ENCODE data around the gene ECI2.

Gene ECI2

DNA sequence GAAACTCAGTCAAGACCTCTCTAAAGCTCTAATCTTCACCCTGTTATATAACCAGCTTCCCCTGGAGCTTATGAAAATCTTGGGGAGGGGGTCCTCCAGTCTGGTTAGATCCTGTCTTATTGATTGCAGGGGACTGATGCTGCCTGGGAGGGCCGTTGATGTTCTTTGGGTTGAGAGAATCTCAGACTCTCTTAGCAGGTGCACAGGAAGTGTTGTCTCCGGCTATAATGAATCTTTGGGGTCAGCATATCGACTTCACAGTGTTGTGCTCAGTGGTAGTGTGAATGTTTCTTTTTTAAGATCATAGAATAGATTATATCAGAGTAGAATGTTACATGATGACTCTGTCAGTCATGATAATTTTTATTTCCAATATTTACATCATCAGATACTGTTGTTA is 2.8 kb upstream of the ECI2 start:
- DNase-seq (ENCODE audit: low read depth), result no peak

DNA sequence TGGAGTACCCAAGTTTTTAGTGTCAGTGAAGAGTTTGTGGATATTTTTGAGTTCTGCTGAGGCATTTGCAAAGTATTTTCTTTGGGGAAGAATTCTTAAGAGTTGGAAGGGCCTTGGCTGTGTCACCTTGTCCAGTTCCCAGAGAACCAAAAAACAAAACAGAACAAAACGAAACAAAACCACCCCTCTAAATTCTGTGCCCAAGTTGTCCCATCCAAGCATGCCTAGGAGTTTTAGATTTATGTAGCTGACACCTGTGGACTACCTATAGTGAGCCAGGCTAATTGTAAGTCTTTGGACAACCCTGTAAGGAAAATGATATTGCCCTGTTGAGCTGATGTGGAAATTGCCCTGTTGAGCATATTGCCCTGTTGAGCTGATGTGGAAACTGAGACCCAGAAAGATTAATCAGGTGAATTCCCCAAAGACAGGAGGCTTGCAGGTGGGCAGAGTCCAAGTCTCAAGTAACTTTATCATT is 1.0 kb upstream of the ECI2 start:
- no peak for DNase-seq (ENCODE audit: low read depth)

DNA sequence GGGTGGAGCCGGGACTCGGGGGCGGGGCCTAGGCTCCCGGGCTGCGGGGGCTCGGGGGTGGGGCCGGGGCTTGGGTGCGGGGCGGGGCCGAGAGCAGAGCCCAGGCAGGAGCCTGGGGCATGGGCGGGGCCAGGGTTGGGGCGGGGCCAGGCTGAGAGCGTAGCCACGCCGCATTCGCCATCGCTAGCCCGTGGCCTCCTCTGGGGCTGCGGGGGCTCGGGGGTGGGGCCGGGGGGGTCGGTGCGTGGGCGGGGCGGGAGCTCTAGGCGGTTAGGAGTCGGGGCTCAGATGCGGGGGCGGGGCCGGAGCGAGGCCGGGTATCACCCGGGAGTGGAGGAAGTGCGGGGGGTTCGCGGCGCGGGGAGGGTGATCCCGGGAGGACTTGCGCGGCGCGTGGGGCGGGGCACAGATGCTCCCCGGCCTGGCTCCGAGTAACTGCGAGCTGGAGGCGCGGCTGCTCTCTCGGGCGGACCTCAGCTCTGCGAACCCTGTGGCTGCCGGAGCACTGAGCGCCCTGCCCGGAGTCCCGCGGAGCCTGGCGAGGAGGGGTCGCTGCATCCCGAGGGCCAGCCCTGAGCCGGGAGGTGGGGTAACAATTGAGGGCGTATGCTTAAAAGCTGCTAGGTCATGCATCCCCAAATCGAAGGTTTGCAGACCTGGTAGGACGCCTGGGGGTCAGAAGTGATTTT is 434 bp upstream of the ECI2 start:
- DNase-seq (ENCODE audit: low read depth), result peak; percentile 93

DNA sequence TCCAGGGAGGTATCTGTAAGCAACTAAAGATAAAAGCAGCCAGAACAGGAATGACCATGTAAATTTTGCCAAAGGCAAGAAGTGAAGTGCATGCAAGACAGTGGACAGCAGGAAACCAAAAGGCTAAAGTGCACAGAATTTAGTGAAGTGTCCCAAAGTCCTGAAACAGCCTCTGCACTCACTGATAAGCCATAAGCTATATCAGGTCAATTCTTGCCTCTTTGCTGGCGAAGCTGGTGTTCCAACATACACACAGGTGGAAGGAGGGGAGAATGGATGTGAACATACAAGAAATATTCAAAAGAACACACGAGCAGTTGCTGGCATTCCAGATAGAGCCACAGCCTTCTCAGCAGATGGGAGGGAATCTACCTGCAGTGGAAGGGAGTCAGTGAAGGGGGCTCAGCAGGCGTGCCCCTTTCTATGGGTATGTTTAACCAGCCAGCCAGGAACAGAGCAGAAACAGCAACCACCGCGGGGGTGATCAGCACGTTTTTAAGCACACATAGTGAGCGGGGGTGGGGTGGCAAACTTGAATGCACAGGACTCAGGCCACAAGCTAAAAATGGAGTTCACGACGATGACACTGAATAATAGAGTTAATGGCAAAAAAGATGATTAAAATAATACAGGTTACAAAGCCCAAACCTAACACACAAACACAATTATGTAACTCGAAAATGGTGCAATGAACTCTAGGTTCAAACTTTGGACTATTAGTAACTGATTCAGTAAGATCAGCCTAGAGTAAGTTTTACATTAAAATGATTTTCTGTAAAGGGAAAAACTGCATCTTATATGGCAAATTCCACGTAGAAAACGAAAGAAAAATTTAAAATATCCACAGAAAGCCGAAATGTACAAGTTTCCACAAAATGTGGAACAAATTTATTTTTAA is 1.2 kb downstream of the ECI2 start:
- DNase-seq (ENCODE audit: low read depth), result no peak

DNA sequence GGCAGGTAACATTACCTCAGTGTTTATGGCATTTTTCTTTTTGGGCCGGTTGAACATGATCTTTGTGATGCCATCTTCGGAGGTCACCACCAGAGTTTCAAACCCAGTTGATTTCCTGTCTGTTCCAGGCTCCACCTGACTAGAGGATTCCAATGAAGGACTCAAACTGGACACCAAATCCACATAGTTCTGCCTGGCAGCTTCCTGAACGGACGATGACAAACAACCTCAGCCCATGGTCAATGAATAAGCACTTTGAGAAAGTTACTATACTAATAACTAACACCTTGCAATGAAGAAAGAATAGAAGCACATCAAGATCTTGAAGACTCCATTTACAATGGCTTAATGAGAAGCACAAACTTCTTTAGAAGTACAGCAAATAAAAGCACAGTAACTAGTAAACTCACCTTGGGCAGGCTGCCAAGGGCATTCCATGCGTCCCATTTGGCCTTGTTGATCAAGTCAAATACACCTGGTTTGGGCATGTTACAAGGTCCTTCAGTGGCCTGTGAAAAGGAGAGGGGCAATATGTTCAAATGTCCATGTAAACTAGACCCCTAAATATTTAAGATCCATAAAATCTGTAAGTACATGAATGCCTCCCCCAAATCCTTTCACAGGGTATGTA is 4.9 kb downstream of the ECI2 start:
- no peak for DNase-seq (ENCODE audit: low read depth)

DNA sequence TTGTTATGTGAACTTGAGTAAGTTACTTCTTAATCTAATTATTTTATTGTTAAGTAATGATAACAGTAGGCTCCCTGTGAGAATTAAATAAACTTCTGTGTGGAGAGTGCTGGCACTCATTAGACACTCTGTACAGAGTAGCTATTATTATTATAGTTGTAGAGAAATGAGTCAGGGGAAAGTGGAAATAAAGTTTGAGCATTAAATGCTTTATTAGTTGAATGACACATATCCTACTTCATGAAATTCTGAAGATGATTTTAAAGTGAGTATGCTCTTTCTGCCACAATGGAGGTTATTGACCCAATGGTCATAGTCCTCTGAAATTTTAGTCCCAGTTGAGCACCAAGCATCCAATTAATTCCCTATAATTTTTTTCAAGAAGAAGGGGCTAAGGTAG is 5.9 kb downstream of the ECI2 start:
- no peak for DNase-seq (ENCODE audit: low read depth)

DNA sequence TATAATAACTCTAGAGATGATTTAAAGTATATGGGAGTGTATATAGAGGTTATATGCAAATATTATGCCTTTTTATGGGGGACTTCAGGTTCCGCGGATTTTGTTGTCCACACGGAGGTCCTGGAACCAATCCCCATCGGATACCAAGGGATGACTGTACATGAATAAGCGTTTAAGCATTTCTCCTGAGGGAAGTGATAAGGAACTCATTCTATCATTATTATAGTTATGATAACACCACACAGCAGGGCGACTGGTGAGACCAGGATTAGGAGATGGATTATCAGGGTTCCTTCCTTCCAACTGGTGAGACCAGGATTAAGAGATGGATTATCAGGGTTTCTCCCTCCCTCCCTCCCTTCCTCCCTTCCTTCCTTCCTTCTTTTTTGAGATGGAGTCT is 6.6 kb downstream of the ECI2 start:
- DNase-seq (ENCODE audit: low read depth), result peak; percentile 80

DNA sequence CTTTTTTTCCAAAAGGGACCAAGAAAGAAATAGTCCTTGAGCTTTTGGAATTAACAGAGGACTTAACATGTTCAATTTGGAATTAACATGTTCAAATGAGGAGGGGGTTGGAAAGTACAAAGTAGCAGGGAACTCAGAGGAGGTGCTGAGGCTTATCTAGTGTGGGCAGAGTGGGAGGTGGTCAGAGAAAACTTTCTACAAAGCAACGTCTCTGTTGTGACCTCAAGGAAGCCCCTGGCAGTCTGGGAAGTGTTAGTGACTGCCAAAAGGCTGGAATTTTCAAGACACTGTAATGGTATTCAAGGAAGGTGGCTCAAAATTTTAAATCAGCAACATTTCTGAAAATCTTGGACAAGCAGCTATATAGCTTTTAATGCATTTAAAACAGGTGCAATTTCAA is 7.3 kb downstream of the ECI2 start:
- no peak for DNase-seq (ENCODE audit: low read depth)

DNA sequence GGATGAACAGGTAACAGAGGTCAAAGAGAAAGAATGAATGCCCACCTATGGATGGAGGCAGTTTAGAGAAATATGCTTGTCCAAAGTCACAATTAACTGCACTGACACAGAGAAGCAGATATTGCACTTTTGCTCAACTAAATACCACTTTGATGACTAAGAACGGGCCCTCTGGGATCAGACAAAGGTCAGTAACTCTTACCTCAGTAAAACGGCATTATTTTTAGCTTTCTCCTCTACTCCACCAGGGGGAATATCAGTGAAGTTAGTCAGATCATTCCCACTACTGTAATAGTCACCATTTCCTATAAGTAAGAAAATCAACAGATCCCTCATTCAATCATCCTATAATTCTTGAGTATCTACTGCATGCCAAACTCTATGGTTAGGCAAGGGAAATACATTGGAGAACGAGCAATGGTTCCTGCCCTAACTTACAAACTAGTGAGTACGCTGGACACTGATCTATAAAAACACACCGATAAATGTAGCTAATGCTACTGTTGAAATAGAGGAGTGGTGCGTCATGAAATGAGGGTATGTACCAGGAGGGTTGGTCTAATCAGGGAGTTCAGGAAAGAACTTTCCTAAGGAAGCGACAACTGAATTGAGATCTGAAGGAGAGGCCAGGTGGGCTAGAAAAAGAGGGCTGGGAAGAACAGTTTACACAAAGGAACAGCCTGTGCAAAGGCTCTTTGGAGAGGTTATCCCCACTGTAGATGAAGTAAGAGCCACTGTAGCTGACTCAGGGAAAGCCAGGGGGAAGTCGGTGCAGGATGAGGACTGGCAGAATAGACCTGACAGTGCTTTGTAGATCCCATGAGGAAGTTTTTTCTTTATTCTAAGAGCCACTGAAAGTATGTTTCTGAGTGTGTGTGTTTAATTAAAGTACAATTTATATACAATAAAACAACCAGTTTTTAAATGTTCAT is 9.2 kb downstream of the ECI2 start:
- DNase-seq (ENCODE audit: low read depth), result peak; percentile 94

DNA sequence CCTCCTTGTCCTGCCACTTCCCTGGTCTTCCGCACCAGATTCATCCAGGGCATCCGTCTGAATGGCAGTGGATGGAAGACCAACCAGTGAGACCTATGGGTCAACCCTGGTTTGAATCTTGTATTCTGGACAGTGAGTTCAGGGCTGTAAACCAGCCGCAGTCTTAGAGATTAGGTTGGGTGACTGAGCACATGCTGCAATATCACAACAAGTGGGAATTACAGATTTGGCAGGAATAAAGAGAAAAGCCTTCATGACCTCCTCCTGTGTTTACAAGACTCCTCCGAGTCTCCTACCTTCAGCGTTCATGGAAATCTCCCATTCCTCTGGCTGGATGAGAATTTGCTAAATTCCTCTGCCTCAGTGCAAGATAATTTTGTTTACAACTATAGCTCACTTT is 9.9 kb downstream of the ECI2 start:
- DNase-seq (ENCODE audit: low read depth), result peak; percentile 90

DNA sequence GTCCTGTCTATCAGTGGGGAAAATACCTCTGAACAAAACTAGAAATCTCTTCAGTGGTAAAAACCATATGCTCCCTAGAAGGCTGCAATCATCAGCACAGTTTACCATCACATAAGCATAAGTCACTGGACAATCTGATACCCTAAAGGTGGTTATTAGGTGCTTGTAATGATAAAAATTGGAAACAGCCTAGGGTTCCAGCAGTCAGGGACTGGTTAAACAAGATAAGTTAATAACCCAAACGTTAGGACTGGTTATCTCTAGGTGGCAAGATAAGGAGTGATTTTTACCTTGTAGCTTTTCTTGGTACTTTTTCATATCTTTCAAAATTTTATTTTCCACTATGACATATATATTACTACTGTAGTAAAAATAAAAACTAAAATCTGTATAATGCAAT is 11.0 kb downstream of the ECI2 start:
- DNase-seq (ENCODE audit: low read depth), result no peak

DNA sequence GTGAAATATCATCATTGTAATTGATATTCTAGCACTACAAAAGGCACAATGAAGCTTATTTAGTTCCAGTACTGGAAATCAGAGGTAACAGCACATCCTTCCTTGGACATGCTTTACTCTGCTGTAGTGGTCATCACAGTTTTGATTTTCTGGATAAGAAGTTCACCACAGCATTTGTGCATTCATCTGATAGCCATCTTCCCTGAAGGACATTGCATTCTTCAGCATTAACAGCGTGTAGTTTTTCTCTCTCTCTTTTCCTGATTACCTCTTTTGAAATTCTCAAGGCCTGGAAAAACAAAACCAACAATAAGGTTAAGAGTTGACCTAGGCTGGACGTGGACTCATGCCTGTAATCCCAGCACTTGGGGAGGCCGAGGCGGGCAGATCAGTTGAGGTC is 19.6 kb downstream of the ECI2 start:
- DNase-seq (ENCODE audit: low read depth), result peak; percentile 32

DNA sequence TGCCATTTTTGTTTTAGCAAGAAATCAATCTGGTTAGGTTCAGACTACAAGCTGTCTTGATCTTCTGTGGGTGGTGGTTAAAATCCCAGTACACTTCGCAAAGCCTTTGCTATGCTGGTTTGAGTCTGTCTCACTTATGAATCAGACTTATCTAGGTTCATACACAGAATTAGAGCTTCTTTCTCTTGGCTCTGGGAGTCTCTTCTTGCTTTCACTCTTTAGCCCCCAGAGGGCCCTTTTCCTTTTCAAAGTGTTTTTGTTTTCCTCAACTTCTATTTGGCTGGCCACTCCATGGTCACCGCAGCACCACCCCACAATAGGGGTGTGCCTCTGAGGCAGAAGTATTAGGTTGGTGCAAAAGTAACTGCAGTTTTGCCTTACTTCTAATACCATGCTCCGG is 21.3 kb downstream of the ECI2 start:
- peak; percentile 78 for DNase-seq (ENCODE audit: low read depth)

DNA sequence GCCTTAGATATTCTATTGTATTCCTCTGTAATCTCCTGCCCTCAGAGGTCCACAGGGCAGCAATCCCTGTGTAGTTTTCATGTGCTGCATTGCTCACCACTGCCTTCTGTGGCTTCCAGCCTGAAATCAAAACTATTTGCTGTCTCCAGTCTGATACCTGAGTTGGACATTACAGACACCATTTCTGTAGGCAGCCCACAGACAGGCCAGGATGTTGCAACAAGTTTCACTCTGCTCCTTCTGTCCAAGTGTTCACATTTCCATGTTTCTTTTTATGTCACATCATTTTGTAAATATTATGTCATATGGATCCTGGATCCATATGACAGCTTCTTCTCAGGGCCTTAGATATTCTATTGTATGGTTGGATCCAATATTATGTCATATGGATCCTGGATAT is 21.7 kb downstream of the ECI2 start:
- DNase-seq (ENCODE audit: low read depth), result peak; percentile 59

DNA sequence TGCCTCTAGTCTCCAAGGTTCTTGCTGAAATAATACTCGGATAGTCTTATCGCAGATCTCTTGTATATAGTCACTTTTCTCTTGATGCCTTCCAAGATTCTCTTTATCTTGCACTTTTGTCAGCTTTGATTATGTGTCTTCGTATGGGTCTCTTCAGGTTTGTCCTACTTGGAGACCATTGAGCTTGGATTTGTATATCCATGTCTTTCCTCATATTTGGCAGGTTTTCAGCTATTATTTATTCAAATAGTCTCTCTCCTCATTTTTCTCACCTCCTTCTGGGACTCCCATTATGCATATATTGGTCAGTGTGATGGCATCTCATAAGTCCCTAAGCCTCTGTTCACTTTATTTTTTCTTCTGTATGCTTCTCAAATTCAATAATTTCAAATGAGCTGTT is 23.0 kb downstream of the ECI2 start:
- no peak for DNase-seq (ENCODE audit: low read depth)

DNA sequence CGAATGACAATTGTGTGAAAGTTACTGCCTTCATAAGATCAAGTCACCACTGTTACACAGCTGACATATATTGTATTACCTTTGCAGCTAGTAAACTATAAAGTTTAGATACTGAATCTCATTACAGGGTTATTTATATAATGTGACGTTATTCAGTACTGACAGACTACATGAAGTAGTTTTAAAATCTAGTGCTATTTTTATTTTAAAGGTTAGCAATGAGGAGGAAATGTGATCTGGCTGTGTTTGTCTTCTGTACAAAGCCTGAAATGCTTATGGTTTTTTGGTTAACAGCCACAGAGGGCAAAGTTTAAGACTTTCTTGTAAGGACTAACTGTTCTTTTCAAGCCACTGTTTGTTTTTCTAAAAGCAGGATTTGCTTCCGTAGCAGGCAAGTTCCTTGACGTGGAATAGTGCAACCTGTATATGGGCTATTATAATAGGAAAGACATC is 26.0 kb downstream of the ECI2 start:
- DNase-seq (ENCODE audit: low read depth), result peak; percentile 71

DNA sequence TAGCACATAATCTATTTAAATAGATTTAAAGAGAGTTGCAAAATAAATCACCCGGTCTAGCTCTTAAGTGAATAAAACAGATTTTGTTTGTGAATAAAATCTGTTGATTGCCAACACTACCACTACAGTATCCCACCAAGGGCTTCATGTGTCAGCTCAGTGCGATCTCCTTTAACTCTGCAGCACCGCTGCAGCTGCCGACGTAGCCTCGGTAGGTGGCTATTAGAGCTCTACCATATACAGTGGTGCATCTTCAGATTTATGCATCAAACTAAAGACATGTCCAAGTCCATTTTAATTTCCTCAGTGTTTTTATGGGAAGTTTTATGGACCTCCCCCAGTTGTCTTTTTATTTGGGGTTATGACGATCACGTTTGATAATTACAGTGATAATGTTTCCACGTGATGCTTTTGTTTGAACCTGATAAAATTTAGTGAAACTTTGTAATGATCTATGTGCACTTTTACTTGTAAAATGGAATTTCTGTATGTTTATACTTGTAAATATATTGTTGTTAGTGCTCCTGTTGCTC is 26.7 kb downstream of the ECI2 start:
- no peak for DNase-seq (ENCODE audit: low read depth)

DNA sequence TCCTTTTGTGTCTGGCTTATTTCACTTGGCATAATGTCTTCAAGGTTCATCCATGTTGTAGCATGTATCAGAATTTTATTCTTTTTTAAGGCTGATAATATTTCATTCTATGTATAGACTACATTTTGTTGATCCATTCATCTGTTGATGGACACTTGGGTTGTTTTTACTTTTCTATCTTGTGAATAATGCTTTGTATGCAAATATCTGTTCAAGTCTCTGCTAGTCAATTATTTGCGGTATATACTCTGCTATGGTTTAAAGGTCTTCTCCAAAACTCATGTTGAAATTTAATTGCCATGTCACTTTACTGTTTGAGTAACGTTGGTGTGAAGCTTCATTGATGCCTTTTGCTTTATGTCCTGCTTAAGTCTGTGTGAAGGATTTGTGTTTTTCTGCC is 27.5 kb downstream of the ECI2 start:
- DNase-seq (ENCODE audit: low read depth), result no peak

DNA sequence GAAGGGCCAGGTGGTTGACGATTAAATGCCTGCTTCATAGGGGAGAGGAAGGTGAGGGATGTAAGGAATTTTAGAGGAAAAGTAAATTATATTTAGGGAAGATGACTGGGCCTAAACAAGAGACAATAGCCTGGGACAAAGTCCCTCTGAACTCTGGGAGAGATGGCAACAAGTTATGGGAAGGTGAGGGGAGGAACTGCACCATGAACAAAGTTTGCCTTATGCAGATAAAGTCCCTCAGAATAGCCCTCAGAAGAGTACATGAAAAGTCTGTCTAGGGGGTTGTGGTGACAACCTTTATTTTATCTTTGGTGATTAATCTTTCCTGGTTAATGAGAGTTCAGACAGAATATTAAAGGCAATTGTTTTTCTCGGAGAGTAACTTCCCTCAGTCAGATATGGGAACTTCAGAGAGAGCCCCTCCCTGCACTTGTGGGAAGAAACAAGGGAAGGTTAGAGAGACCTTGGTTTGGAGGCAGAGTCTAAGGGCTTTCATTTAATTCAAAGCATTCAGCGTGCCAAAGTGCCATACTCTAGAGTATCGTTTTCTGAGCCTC is 29.3 kb downstream of the ECI2 start:
- DNase-seq (ENCODE audit: low read depth), result no peak

DNA sequence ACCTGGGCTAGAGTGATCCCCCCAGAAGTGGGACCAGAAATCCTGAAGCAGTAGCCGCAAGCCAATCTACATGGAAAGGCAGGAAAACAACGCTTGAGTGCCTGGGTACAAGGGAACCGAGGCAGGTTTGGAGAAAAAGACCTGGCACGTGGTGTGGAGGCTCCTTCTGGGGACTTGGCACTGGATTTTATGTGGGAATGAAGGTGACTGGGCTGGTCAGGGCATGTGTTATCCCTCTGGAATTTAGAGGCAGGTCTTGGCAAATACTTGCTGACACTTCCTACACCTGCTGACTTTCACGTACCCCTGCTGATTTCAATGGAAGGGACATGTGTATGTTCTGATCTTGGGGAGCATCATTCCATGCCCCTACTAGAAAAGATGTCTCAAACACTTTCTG is 31.4 kb downstream of the ECI2 start:
- no peak for DNase-seq (ENCODE audit: low read depth)

DNA sequence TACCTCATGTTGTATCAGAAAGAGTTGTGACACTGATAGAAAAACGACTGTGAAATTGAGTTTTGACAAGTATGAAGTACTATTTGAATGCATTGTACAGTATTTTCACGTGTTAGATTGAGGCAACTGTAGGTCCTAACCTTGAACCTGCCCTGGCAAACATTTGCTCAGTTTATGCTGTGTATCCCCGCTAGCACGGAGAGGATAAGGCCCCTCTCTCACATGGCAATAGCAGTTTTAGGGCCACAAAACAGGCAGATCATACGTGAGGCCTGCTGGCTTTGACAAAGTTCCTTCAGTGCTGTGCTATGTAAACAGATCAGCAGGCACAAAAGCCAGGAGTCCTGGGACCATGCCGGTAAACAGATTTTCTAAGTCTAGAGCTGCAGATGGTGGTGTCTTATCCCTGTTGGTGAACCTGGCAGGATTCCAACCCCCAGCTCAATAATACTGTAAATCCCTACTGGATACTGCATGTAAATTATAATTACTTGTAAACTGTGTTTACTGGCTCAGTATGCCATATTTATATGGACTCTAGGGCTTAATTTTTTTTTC is 32.6 kb downstream of the ECI2 start:
- no peak for DNase-seq (ENCODE audit: low read depth)

Measured in amniotic epithelial cell (primary cell).